Cardiac septum (tissue), 1 donor: ENCODE data around the gene PLA2G12A. TPM values are rescaled to one million over a fixed set of nuclear protein-coding genes. Genes with fewer than 3 reads are reported as not detected.

Source experiments
- DNase-seq: peaks from one replicate; pipeline ENCODE4 v3.0.0-alpha.2; 2020; ENCODE audit warnings: low spot score
- intact Hi-C: fragments of 100-400 bp; cut with DNase I; formaldehyde crosslinking; loops from one replicate; pipeline ENCODE4 v1.14.0; 2022
- long read RNA-seq: library from polyadenylated mRNA; unstranded; transcript quantifications from one replicate; pipeline ENCODE4 v2.0.0, GENCODE V29; 2021
- total RNA-seq: library from RNA; stranded (reverse); fragmentation: NEBNext Ultra II Directional; extraction: Animal tissue kit (Norgen Biotek cat#: 25700); gene quantifications from one replicate; pipeline ENCODE4 v1.2.1, GENCODE V29; 2021
- donor health status: DM: no; HTN: no; CAD: no.

The PLA2G12A gene
- 37.7 TPM for total RNA-seq
- long read RNA-seq, full-length matches to known transcripts, result 38 of 40 reads
- long read RNA-seq, partial matches to known transcripts, result 0 of 40 reads
- long read RNA-seq, other reads (novel, unspliced or antisense), result 2 of 40 reads

- intact Hi-C loops, result loop anchor here (1.0 to 5.0 kb wide), 2 partner anchors 72 to 85 kb away; partner anchors contain the start of genes CFI and GAR1
- peak; percentile 84 for DNase-seq
Observed at GRCh38 chr4:109729718-109730618, at the start of gene PLA2G12A. Gene PLA2G12A (minus strand): TSS chr4:109730070. CDS start chr4:109729809, 261 bp downstream.

GRCh38 chr4:109764789-109765402, 35.0 kb upstream of the PLA2G12A start:
- no peak for DNase-seq
- intact Hi-C loops, result no loop called here

- intact Hi-C loops, result no loop called here
- no peak for DNase-seq
Observed at GRCh38 chr4:109764376-109764775, 34.5 kb upstream of the PLA2G12A start.

- intact Hi-C loops, result no loop called here
- DNase-seq, result no peak
Observed at GRCh38 chr4:109760682-109761081, 30.8 kb upstream of the PLA2G12A start.

- intact Hi-C loops, result no loop called here
Observed at GRCh38 chr4:109755656-109756055, 25.8 kb upstream of the PLA2G12A start.

GRCh38 chr4:109754093-109754857, 24.4 kb upstream of the PLA2G12A start:
- intact Hi-C loops, result no loop called here
- DNase-seq, result no peak

More at GRCh38 chr4:109755656-109756055, 25.8 kb upstream of the PLA2G12A start:
- DNase-seq, result no peak

- no peak for DNase-seq
- intact Hi-C loops, result no loop called here
Observed at GRCh38 chr4:109752525-109752924, 22.7 kb upstream of the PLA2G12A start.

GRCh38 chr4:109751852-109752251, 22.0 kb upstream of the PLA2G12A start:
- intact Hi-C loops, result no loop called here
- no peak for DNase-seq

- DNase-seq, result no peak
- intact Hi-C loops, result no loop called here
Observed at GRCh38 chr4:109750652-109751244, 20.9 kb upstream of the PLA2G12A start.

- no peak for DNase-seq
- intact Hi-C loops, result no loop called here
Observed at GRCh38 chr4:109749388-109750082, 19.7 kb upstream of the PLA2G12A start.

GRCh38 chr4:109748114-109748513, 18.2 kb upstream of the PLA2G12A start:
- intact Hi-C loops, result no loop called here
- DNase-seq, result no peak

- DNase-seq, result no peak
- intact Hi-C loops, result no loop called here
Observed at GRCh38 chr4:109746728-109747127, 16.9 kb upstream of the PLA2G12A start.

- DNase-seq, result no peak
- intact Hi-C loops, result no loop called here
Observed at GRCh38 chr4:109745830-109746229, 16.0 kb upstream of the PLA2G12A start.

GRCh38 chr4:109739547-109739946, 9.7 kb upstream of the PLA2G12A start:
- intact Hi-C loops, result no loop called here
- DNase-seq, result no peak

GRCh38 chr4:109738104-109738872, 8.4 kb upstream of the PLA2G12A start:
- intact Hi-C loops, result no loop called here

GRCh38 chr4:109735566-109736365, 5.9 kb upstream of the PLA2G12A start:
- intact Hi-C loops, result no loop called here
- no peak for DNase-seq

More at GRCh38 chr4:109738104-109738872, 8.4 kb upstream of the PLA2G12A start:
- no peak for DNase-seq

GRCh38 chr4:109733728-109734127, 3.9 kb upstream of the PLA2G12A start:
- intact Hi-C loops, result loop anchor here (5.0 kb wide), 1 partner anchor 69 kb away; the partner anchor contains the start of gene CFI
- DNase-seq, result no peak
